HL-60 (cell line): Measurements from ENCODE around the gene ZFHX3.
A peak's percentile ranks its signal among the peaks of the same experiment; 100 is the strongest.
"Not testable (repeated sequence)": the region's sequence is repeated elsewhere in the genome, so short reads cannot be mapped to it uniquely, and the experiment has no call there.

Experiments used
- DNase-seq, 2 experiments: peaks; one replicate each; pipeline ENCODE4 v3.0.0-alpha.2; 2010 to 2020; ENCODE audit warnings: low read depth in 1 of 2, low spot score in 1 of 2
- H3K27ac ChIP-seq: fragments of 250-450 bp; sonication (Bioruptor Pico); replicated peaks from 2 replicates; pipeline ENCODE4 v1.5.1; 2020; ENCODE audit warnings: mild to moderate bottlenecking, moderate library complexity
- H3K27me3 ChIP-seq: fragments of 250-450 bp; sonication (Bioruptor Pico); 2 replicates; pipeline ENCODE4 v1.5.1; 2021; ENCODE audit warnings: mild to moderate bottlenecking, moderate library complexity; ENCODE audit not compliant: insufficient read depth, poor library complexity, severe bottlenecking
- H3K4me3 ChIP-seq: replicated peaks from 2 replicates; pipeline ENCODE4 v1.5.1; 2011; ENCODE audit warnings: mild to moderate bottlenecking, control low read depth, low read length; ENCODE audit not compliant: insufficient read depth
- CTCF ChIP-seq: IDR thresholded peaks from one replicate; pipeline ENCODE4 v1.5.1; 2011; ENCODE audit warnings: low read length, control low read depth, inconsistent platforms; ENCODE audit not compliant: insufficient read depth
- GABPA ChIP-seq: IDR thresholded peaks from 2 replicates; pipeline ENCODE4 v1.6.1; 2012; ENCODE audit warnings: low read depth
- POLR2AphosphoS5 ChIP-seq: IDR thresholded peaks from 2 replicates; pipeline ENCODE4 v1.6.1; 2012; ENCODE audit warnings: low read depth
- SPI1 ChIP-seq: IDR thresholded peaks from 2 replicates; pipeline ENCODE4 v1.6.1; 2012; ENCODE audit warnings: low read depth, mild to moderate bottlenecking, borderline replicate concordance
- TF ChIP-seq, protein P1 (sequence below): IDR thresholded peaks from 2 replicates; pipeline ENCODE4 v1.6.1; 2012; ENCODE audit warnings: low read depth; ENCODE audit not compliant: insufficient replicate concordance

ZFHX3 gene

GRCh38 chr16:72991211-72991610 is 56.7 kb downstream of the ZFHX3 start:
- Histone ChIP-seq H3K4me3 (no peak overlapping the region), H3K27ac (no peak overlapping the region), H3K27me3 (no peaks in the 10 kb centered on the region)
- TF ChIP-seq, protein P1, sequence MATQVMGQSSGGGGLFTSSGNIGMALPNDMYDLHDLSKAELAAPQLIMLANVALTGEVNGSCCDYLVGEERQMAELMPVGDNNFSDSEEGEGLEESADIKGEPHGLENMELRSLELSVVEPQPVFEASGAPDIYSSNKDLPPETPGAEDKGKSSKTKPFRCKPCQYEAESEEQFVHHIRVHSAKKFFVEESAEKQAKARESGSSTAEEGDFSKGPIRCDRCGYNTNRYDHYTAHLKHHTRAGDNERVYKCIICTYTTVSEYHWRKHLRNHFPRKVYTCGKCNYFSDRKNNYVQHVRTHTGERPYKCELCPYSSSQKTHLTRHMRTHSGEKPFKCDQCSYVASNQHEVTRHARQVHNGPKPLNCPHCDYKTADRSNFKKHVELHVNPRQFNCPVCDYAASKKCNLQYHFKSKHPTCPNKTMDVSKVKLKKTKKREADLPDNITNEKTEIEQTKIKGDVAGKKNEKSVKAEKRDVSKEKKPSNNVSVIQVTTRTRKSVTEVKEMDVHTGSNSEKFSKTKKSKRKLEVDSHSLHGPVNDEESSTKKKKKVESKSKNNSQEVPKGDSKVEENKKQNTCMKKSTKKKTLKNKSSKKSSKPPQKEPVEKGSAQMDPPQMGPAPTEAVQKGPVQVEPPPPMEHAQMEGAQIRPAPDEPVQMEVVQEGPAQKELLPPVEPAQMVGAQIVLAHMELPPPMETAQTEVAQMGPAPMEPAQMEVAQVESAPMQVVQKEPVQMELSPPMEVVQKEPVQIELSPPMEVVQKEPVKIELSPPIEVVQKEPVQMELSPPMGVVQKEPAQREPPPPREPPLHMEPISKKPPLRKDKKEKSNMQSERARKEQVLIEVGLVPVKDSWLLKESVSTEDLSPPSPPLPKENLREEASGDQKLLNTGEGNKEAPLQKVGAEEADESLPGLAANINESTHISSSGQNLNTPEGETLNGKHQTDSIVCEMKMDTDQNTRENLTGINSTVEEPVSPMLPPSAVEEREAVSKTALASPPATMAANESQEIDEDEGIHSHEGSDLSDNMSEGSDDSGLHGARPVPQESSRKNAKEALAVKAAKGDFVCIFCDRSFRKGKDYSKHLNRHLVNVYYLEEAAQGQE, result no peak
- TF ChIP-seq GABPA (no peak), SPI1 (no peak), POLR2AphosphoS5 (no peak)
- DNase-seq, result no peak

DNA sequence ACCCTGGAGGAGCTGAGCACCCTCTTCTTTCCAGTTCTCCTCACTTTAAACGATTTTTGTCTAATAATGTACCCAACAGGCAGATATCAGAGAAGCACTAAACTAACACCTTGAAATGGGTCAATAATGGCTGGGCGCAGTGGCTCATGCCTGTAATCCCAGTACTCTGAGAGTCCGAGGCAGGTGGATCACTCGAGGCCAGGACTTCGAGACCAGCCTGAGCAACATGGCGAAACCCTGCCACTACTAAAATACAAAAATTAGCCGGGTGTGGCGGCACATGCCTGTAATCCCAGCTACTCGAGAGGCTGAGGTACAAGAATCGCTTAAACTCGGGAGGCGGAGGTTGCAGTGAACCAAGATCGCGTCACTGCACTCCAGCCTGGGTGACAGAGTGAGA is 57.4 kb downstream of the ZFHX3 start:
- TF ChIP-seq, protein P1, result no peak
- TF ChIP-seq CTCF, result no peak
- no peak for TF ChIP-seq GABPA
- no peak for TF ChIP-seq SPI1
- no peak for TF ChIP-seq POLR2AphosphoS5
- DNase-seq, result no peak
- Histone ChIP-seq H3K4me3 (no peak overlapping the region), H3K27me3 (no peaks in the 10 kb centered on the region), H3K27ac (no peak overlapping the region)

- H3K27me3 ChIP-seq, result no peaks in the 10 kb centered on the region
- DNase-seq, result peak in 1 of 2 experiments; percentile 46
- no peak overlapping the region for H3K4me3 ChIP-seq
- TF ChIP-seq CTCF (no peak), SPI1 (peak; percentile 34; the same call in 1 of the 2 replicates), POLR2AphosphoS5 (no peak), GABPA (no peak)
- TF ChIP-seq, protein P1, result no peak
- no peak overlapping the region for H3K27ac ChIP-seq
Measured at GRCh38 chr16:72989579-72990551, 58.1 kb downstream of the ZFHX3 start.

- DNase-seq, H3K27ac ChIP-seq, H3K27me3 ChIP-seq, H3K4me3 ChIP-seq: not testable (repeated sequence)
Measured at GRCh38 chr16:72989203-72989578, 58.7 kb downstream of the ZFHX3 start.
